Measurements from ENCODE around the gene ALG13.
"Not testable (repeated sequence)": the region's sequence is repeated elsewhere in the genome, so short reads cannot be mapped to it uniquely, and the experiment has no call there.

The ALG13 gene

GRCh38 chrX:111680988-111681779, at the start of gene ALG13:
TSS of gene ALG13 (plus strand) at chrX:111681170. CDS start at chrX:111681219, 49 bp downstream.
- peak within 1 kb of the TSS; percentile 71 for H3K4me3 ChIP-seq (ENCODE audit: low read length)
- no peak for TF ChIP-seq ZNF274 (IDR thresholded peaks at IDR 0.05; ENCODE audit: low read depth, low read length)

GRCh38 chrX:111634823-111635729, 45.9 kb upstream of the ALG13 start:
- TF ChIP-seq ZNF274 (IDR thresholded peaks at IDR 0.05; ENCODE audit: low read depth, low read length) = no peak
- no peak overlapping the region for H3K4me3 ChIP-seq (ENCODE audit: low read length)

GRCh38 chrX:111641969-111642368, 39.0 kb upstream of the ALG13 start:
- TF ChIP-seq ZNF274 (IDR thresholded peaks at IDR 0.05; ENCODE audit: low read depth, low read length) = no peak
- H3K4me3 ChIP-seq (ENCODE audit: low read length) = no peak overlapping the region

GRCh38 chrX:111645165-111645564, 35.8 kb upstream of the ALG13 start:
- not testable (repeated sequence) for H3K4me3 ChIP-seq (ENCODE audit: low read length)

- H3K4me3 ChIP-seq (ENCODE audit: low read length) = no peak overlapping the region
- no peak for TF ChIP-seq ZNF274 (IDR thresholded peaks at IDR 0.05; ENCODE audit: low read depth, low read length)
Measured at GRCh38 chrX:111645607-111646006, 35.4 kb upstream of the ALG13 start.

GRCh38 chrX:111646515-111646914, 34.5 kb upstream of the ALG13 start:
- no peak overlapping the region for H3K4me3 ChIP-seq (ENCODE audit: low read length)
- TF ChIP-seq ZNF274 (IDR thresholded peaks at IDR 0.05; ENCODE audit: low read depth, low read length) = no peak

GRCh38 chrX:111648802-111649201, 32.2 kb upstream of the ALG13 start:
- TF ChIP-seq ZNF274 (IDR thresholded peaks at IDR 0.05; ENCODE audit: low read depth, low read length) = no peak
- no peak overlapping the region for H3K4me3 ChIP-seq (ENCODE audit: low read length)

GRCh38 chrX:111649638-111650037, 31.3 kb upstream of the ALG13 start:
- no peak overlapping the region for H3K4me3 ChIP-seq (ENCODE audit: low read length)
- TF ChIP-seq ZNF274 (IDR thresholded peaks at IDR 0.05; ENCODE audit: low read depth, low read length) = no peak

- TF ChIP-seq ZNF274 (IDR thresholded peaks at IDR 0.05; ENCODE audit: low read depth, low read length) = no peak
- H3K4me3 ChIP-seq (ENCODE audit: low read length) = no peak overlapping the region
Measured at GRCh38 chrX:111650845-111651244, 30.1 kb upstream of the ALG13 start.

- no peak for TF ChIP-seq ZNF274 (IDR thresholded peaks at IDR 0.05; ENCODE audit: low read depth, low read length)
- H3K4me3 ChIP-seq (ENCODE audit: low read length) = no peak overlapping the region
Measured at GRCh38 chrX:111652719-111653118, 28.3 kb upstream of the ALG13 start.

- no peak for TF ChIP-seq ZNF274 (IDR thresholded peaks at IDR 0.05; ENCODE audit: low read depth, low read length)
- H3K4me3 ChIP-seq (ENCODE audit: low read length) = no peak overlapping the region
Measured at GRCh38 chrX:111661241-111661640, 19.7 kb upstream of the ALG13 start.

GRCh38 chrX:111662292-111662691, 18.7 kb upstream of the ALG13 start:
- no peak for TF ChIP-seq ZNF274 (IDR thresholded peaks at IDR 0.05; ENCODE audit: low read depth, low read length)
- no peak overlapping the region for H3K4me3 ChIP-seq (ENCODE audit: low read length)

GRCh38 chrX:111671668-111672067, 9.3 kb upstream of the ALG13 start:
- no peak overlapping the region for H3K4me3 ChIP-seq (ENCODE audit: low read length)
- TF ChIP-seq ZNF274 (IDR thresholded peaks at IDR 0.05; ENCODE audit: low read depth, low read length) = no peak

- TF ChIP-seq ZNF274 (IDR thresholded peaks at IDR 0.05; ENCODE audit: low read depth, low read length) = no peak
- H3K4me3 ChIP-seq (ENCODE audit: low read length) = no peak overlapping the region
Measured at GRCh38 chrX:111687305-111687704, 6.3 kb downstream of the ALG13 start.

All from GM08714 (cell line).